SK-N-SH (cell line): ENCODE results near the gene TRIM16. TPM values are rescaled to one million over a fixed set of nuclear protein-coding genes. Genes with fewer than 3 reads are reported as not detected.

Experiments used
- CTCF ChIA-PET: fragments of 300-600, 350-600 bp; formaldehyde crosslinking; extraction: SDS; loops from one replicate; lab custom pipeline; 2021; lab: Yijun Ruan, JAX
- POLR2A ChIA-PET: fragments of 350-600 bp; sonication (Branson Sonifier 250); formaldehyde crosslinking; extraction: SDS; loops from one replicate; lab custom pipeline; 2020; ENCODE audit warnings: antibody characterized with exemption, inconsistent platforms; lab: Yijun Ruan, JAX
- DNase-seq: peaks from one replicate; pipeline ENCODE4 v3.0.0; 2012
- H2AFZ ChIP-seq: fragments of 200-600 bp; sonication (generic); 2 replicates; pipeline ENCODE4 v1.8.1; 2016; ENCODE audit warnings: antibody characterized with exemption, mild to moderate bottlenecking, low read depth
- H3F3A ChIP-seq: fragments of 200-600 bp; sonication (generic); replicated peaks from 2 replicates; pipeline ENCODE3; 2016; ENCODE audit warnings: antibody characterized with exemption, mild to moderate bottlenecking; ENCODE audit not compliant: insufficient read depth
- H3K27ac ChIP-seq, 2 experiments: fragments of 200-500 bp in 1 of 2; fragments of 200-600 bp in 1 of 2; sonication (Bioruptor generic) in 1 of 2; sonication (generic), shearing (Covaris generic) in 1 of 2; 2 replicates each; pipeline versions ENCODE4 v1.5.1 to v1.6.1; 2014 to 2016; ENCODE audit warnings: low read depth in 2 of 2, inconsistent platforms in 1 of 2, low read length in 1 of 2, mild to moderate bottlenecking in 1 of 2, mixed read lengths in 1 of 2
- H3K27me3 ChIP-seq: fragments of 200-600 bp; sonication (generic), shearing (Covaris generic); 2 replicates; pipeline ENCODE4 v1.6.1; 2016; ENCODE audit warnings: mixed run types; ENCODE audit not compliant: insufficient read depth
- H3K36me3 ChIP-seq, 2 experiments: fragments of 200-500 bp in 1 of 2; fragments of 200-600 bp in 1 of 2; sonication (Bioruptor generic) in 1 of 2; sonication (generic) in 1 of 2; replicated peaks in 1 of 2; 2 replicates each; pipeline versions ENCODE3 to v1.5.1; 2014 to 2016; ENCODE audit warnings: low read length in 1 of 2, mild to moderate bottlenecking in 1 of 2; ENCODE audit not compliant: insufficient read depth in 2 of 2, control insufficient read depth in 1 of 2
- H3K4me1 ChIP-seq, 2 experiments: fragments of 200-500 bp in 1 of 2; fragments of 200-600 bp in 1 of 2; sonication (Bioruptor generic) in 1 of 2; sonication (generic), shearing (Covaris generic) in 1 of 2; 2 replicates each; pipeline versions ENCODE4 v1.5.1 to v1.6.1; 2014 to 2016; ENCODE audit warnings: low read depth in 1 of 2, low read length in 1 of 2, mixed run types in 1 of 2; ENCODE audit not compliant: insufficient read depth in 2 of 2, control insufficient read depth in 1 of 2
- H3K4me2 ChIP-seq: fragments of 200-600 bp; sonication (generic), shearing (Covaris generic); 2 replicates; pipeline ENCODE4 v1.6.1; 2017; ENCODE audit warnings: mixed run types
- H3K4me3 ChIP-seq, 2 experiments: fragments of 200-500 bp in 1 of 2; fragments of 200-600 bp in 1 of 2; sonication (Bioruptor generic) in 1 of 2; sonication (generic), shearing (Covaris generic) in 1 of 2; 2 replicates each; pipeline versions ENCODE4 v1.5.1 to v1.8.1; 2014 to 2016; ENCODE audit warnings: low read depth in 2 of 2, inconsistent platforms in 1 of 2, low read length in 1 of 2, mild to moderate bottlenecking in 1 of 2, mixed read lengths in 1 of 2, moderate library complexity in 1 of 2
- H3K79me2 ChIP-seq: fragments of 200-600 bp; sonication (generic); 2 replicates; pipeline ENCODE4 v1.8.1; 2017; ENCODE audit warnings: mild to moderate bottlenecking; ENCODE audit not compliant: insufficient read depth
- H3K9ac ChIP-seq: fragments of 200-600 bp; sonication (generic); 2 replicates; pipeline ENCODE4 v1.6.1; 2017; ENCODE audit warnings: mixed run types
- H3K9me2 ChIP-seq: fragments of 200-600 bp; sonication (generic); 2 replicates; pipeline ENCODE4 v1.6.1; 2017; ENCODE audit warnings: mixed run types
- H3K9me3 ChIP-seq: fragments of 200-600 bp; sonication (generic); 2 replicates; pipeline ENCODE4 v1.6.1; 2017; ENCODE audit warnings: mixed run types, mild to moderate bottlenecking, moderate library complexity
- H4K20me1 ChIP-seq: fragments of 200-600 bp; sonication (generic); 2 replicates; pipeline ENCODE4 v1.6.1; 2017; ENCODE audit warnings: mild to moderate bottlenecking, mixed run types; ENCODE audit not compliant: insufficient read depth
- CTCF ChIP-seq: fragments of 200-600 bp; sonication (generic); IDR thresholded peaks from 2 replicates; pipeline ENCODE4 v1.6.1; 2017; ENCODE audit warnings: antibody characterized with exemption, mild to moderate bottlenecking, moderate library complexity
- ELF1 ChIP-seq: IDR thresholded peaks from 2 replicates; pipeline ENCODE4 v1.4.0; 2012
- EP300 ChIP-seq, 2 experiments: IDR thresholded peaks; 2 replicates each; pipeline versions ENCODE4 v1.4.0 to v1.6.1; 2012; ENCODE audit warnings: borderline replicate concordance in 1 of 2, low read depth in 1 of 2, low read length in 1 of 2
- FOSL2 ChIP-seq: IDR thresholded peaks from 2 replicates; pipeline ENCODE4 v1.4.0; 2012; ENCODE audit warnings: low read depth, mild to moderate bottlenecking, moderate library complexity, borderline replicate concordance
- FOXJ3 ChIP-seq: sonication (generic); formaldehyde crosslinking; IDR thresholded peaks from 2 replicates; pipeline ENCODE4 v1.5.1; 2020; ENCODE audit warnings: mild to moderate bottlenecking, missing genetic modification reagents
- GABPA ChIP-seq: IDR thresholded peaks from 2 replicates; pipeline ENCODE4 v1.4.0; 2012; ENCODE audit warnings: low read depth, mild to moderate bottlenecking
- IRF3 ChIP-seq: fragments of 150-350 bp; IDR thresholded peaks from 2 replicates; pipeline ENCODE4 v1.6.1; 2016; ENCODE audit warnings: mild to moderate bottlenecking, low read depth, low read length
- MEF2A ChIP-seq: IDR thresholded peaks from 2 replicates; pipeline ENCODE4 v1.4.0; 2012; ENCODE audit warnings: low read depth, borderline replicate concordance
- NFIC ChIP-seq: IDR thresholded peaks from 2 replicates; pipeline ENCODE4 v1.4.0; 2012; ENCODE audit warnings: borderline replicate concordance
- REST ChIP-seq: IDR thresholded peaks from 2 replicates; pipeline ENCODE4 v1.6.1; 2012; ENCODE audit warnings: mild to moderate bottlenecking, low read depth, low read length, moderate library complexity
- RXRA ChIP-seq: IDR thresholded peaks from 2 replicates; pipeline ENCODE4 v1.4.0; 2012; ENCODE audit warnings: low read depth, mild to moderate bottlenecking, borderline replicate concordance
- TAF1 ChIP-seq: IDR thresholded peaks from 2 replicates; pipeline ENCODE4 v1.6.1; 2012; ENCODE audit warnings: low read depth, mild to moderate bottlenecking, low read length, moderate library complexity, borderline replicate concordance
- WGBS: methylation state at CpG from one replicate; pipeline ENCODE4 v1.1.6; 2017; ENCODE audit warnings: low lambda C conversion rate; 5-methylcytosine and 5-hydroxymethylcytosine counted together
- polyA plus RNA-seq, 3 experiments: library from polyadenylated mRNA; depleted of rRNA; stranded (reverse); fragments of >200 nt; gene quantifications; 2 replicates each; pipeline ENCODE4 v1.2.3, GENCODE V29; 2012
- TF ChIP-seq, protein P1 (sequence below): IDR thresholded peaks from 2 replicates; pipeline ENCODE4 v1.4.0; 2012; ENCODE audit warnings: low read depth, borderline replicate concordance
- TF ChIP-seq, protein P2 (sequence below): IDR thresholded peaks from 2 replicates; pipeline ENCODE4 v1.4.0; 2012; ENCODE audit warnings: low read depth, borderline replicate concordance

TRIM16 gene
- polyA plus RNA-seq, 1 of the 3 experiments (the other 2 are of a cell fraction) = 24.8 TPM

DNA sequence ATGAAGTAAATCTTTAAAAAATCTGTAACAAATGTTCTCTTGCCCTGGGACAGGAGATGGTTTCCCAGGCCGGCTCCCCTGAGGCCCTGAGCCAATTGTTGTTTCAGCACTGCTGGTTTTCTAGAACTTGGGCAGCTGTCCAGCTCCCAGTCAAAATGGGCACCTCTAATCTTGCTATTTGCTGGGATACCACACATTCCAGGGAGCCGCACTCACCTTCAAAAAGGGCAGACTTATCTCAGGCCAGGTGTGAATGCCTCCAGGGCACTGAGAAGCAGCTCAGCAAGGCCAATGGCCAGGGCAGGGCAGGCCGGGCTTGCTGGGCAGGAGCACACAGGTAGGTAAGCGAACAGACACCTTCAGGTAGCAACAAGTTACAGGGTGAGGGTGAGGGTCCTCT lies 24.4 kb downstream of the TRIM16 start (continued):
- TF ChIP-seq REST (0 out of 2 replicates have a peak, but pooled peaks have one; percentile 31), RXRA (no peak)

- H3K4me1 ChIP-seq = peaks cover 0 to 9% of the 10 kb centered on the region in 2 experiments; a peak in 1 of 4 replicates
- H3K9me3 ChIP-seq = no peaks in the 10 kb centered on the region
- H3K36me3 ChIP-seq = peaks cover 3 to 28% of the 10 kb centered on the region in 2 experiments
- H3K27me3 ChIP-seq = no peaks in the 10 kb centered on the region
- H3K9ac ChIP-seq = no peak overlapping the region
- H3F3A ChIP-seq = no peaks in the 10 kb centered on the region
- TF ChIP-seq ELF1 (no peak), GABPA (no peak), CTCF (no peak), NFIC (no peak), FOSL2 (no peak), IRF3 (no peak), FOXJ3 (no peak), MEF2A (no peak), EP300 (IDR thresholded peaks at IDR 0.05; ENCODE audit: borderline replicate concordance in 1 of 2, low read depth in 1 of 2, low read length in 1 of 2) (no peak), TAF1 (no peak)
- TF ChIP-seq, protein P1, sequence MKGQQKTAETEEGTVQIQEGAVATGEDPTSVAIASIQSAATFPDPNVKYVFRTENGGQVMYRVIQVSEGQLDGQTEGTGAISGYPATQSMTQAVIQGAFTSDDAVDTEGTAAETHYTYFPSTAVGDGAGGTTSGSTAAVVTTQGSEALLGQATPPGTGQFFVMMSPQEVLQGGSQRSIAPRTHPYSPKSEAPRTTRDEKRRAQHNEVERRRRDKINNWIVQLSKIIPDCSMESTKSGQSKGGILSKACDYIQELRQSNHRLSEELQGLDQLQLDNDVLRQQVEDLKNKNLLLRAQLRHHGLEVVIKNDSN = no peak
- TF ChIP-seq, protein P2, sequence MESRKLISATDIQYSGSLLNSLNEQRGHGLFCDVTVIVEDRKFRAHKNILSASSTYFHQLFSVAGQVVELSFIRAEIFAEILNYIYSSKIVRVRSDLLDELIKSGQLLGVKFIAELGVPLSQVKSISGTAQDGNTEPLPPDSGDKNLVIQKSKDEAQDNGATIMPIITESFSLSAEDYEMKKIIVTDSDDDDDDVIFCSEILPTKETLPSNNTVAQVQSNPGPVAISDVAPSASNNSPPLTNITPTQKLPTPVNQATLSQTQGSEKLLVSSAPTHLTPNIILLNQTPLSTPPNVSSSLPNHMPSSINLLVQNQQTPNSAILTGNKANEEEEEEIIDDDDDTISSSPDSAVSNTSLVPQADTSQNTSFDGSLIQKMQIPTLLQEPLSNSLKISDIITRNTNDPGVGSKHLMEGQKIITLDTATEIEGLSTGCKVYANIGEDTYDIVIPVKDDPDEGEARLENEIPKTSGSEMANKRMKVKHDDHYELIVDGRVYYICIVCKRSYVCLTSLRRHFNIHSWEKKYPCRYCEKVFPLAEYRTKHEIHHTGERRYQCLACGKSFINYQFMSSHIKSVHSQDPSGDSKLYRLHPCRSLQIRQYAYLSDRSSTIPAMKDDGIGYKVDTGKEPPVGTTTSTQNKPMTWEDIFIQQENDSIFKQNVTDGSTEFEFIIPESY = no peak
- TF ChIP-seq, all 33 proteins: peak for 0
- Histone ChIP-seq H3K4me3 (no peak overlapping the region), H3K79me2 (no peaks in the 10 kb centered on the region), H2AFZ (no peak overlapping the region), H3K27ac (no peak overlapping the region), H3K4me2 (no peak overlapping the region), H4K20me1 (no peaks in the 10 kb centered on the region), H3K9me2 (no peaks in the 10 kb centered on the region)
- ChIA-PET POLR2A (no interaction called here), CTCF (no interaction called here)
- DNase-seq = no peak
- 97% methylated on average over 6 of the region's 6 CpGs for WGBS
These were observed 24.9 kb downstream of the TRIM16 start for GRCh38 chr17:15659236-15659635.
